Epidermal melanocyte (primary cell): ENCODE data around the gene DMKN.

Source experiments
- DNase-seq: peaks from one replicate; pipeline ENCODE4 v3.0.0; 2011; ENCODE audit warnings: low spot score; ENCODE audit not compliant: insufficient read length

Gene DMKN

DNA sequence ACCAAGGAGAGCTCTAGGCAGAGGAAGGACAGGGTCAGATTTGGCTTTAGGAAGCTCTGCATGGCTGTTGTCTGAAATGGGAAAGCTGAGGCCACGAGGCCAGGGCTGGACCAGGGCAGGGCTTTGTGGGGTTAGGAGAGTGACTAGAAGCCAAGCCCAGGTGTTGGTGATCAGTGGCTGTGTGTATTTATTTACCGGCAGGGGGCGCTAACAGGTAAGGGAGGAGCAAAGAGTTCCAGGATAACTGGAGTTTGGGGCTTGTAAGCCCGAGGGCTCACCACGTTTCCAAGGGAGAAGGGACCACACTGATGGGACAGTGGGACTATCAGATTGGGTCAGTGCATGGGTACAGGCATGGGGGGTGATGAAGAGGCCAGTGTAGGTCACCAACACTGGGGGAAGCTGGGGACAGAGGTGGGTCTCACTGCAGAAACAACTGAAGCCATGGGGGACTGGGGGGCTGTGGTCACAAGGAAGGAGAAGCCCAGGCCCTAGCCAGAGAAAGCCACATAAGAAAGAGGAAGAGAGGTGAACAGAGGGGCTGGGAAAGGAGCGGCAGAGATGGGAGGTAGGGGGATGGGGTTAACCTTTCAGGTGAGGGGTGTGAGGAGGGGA, 35.8 kb upstream of the DMKN start:
- DNase-seq: peak; percentile 57

DNA sequence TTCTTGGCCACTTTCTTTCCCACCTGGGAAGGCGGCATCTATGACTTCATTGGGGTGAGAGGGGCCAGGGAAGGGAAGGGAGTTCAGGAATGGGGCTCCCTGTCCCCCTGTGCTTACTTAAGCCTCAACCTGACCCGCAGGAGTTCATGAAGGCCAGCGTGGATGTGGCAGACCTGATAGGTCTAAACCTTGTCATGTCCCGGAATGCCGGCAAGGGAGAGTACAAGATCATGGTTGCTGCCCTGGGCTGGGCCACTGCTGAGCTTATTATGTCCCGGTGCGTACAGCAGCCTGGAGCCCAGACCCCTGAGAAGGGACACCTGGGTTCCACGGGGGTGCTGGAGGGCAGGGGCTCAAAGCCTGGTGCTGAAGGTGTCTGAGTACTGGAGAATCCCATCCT, 33.1 kb upstream of the DMKN start:
- DNase-seq: no peak

DNA sequence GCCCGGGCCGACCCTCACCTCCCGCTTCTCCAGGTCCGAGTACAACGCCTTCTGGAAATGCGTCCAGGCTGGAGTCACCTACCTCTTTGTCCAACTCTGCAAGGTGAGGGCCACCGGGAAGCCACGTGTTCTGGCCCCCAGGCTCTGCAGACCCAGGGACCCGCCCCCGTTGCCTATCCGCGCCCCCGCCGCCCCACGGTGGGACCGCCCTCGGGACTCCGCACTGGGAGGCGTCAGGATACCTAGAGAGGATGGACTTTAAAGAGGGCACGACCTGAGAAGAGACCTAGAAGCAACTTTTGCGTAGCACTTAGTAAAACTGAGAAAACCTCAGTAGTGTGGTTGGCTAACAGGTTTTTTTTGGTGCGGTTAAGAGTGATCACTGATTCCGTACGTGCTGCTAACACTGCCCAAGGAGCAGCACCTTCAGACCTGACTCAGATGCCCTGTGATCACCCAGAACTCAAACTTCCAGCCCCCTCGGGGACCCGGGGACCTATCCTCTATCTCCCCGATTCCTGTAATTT, 32.5 kb upstream of the DMKN start:
- no peak for DNase-seq

DNA sequence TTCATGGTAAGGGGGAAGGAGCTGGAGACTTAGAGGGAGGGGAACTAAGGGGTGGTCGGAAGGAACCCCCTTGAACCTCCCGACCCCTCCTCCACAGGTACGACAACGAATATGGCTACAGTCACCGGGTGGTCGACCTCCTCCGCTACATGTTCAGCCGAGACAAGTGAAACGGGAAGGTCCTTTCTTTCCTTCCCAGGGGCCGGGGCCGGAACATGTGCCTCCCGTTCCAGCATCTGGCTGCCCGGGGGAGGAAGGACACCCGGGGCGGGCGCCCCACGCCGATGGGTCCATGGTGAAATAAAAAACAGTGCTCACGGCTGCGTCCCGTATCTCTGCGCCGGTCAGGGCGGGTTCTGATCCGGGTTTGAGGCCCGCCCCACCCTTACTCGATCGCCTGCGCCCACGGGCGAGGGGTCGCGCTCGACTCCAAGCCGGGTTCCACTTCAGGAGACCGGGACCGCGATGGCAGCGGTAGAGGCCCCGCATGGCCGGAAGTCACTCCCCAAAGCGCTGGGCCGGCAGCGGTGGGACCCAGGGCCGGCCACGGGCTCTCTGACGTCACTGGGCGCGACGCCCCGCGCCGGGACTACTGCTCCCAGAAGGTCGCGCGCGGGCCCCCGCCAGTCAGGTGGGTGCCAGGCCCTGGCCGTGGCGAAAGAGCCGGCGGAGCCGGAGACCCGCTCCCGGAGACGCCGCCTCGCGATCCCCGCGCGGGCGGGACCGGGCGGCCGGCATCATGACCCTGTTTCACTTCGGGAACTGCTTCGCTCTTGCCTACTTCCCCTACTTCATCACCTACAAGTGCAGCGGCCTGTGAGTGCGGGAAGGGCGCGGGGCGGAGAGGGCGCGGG, 31.8 kb upstream of the DMKN start, which contains the start of gene TMEM147:
TSS of gene TMEM147 (plus strand) at position 626 of the 854 bp plus-strand sequence. CDS start at position 740, 114 bp downstream.
- DNase-seq: peak; percentile 99

DNA sequence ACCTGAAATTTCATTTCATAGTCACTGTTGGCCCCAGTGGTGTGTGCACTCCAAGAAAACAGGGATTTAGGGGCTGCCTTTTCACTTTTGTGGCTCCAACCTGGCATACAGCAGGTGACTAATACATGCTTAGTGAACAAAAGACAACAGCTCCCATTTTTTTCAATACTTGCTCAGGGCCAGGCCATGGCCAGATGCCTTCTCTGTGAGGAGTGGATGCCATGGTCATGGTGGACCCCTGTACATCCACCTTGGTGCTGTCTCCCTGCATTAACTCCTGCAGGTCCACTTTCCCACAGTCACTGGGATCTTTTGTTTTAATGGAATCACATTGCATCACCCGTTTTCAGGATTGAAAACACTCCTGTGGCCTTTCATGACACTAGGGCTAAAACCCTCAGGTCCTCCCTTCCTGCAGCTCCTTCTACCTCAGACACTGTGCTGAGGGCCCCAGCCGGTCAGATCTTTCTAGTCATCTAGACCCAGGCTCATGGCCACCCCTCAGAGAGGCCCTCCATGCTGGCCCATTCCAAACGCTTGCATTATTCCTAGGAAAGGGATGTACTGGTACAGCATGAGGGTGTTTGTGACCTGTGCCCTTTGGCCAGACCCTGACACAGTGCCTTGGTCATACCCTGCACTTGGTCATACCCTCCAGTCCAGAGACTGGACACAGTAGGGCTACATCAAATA, 30.8 kb upstream of the DMKN start:
- no peak for DNase-seq

DNA sequence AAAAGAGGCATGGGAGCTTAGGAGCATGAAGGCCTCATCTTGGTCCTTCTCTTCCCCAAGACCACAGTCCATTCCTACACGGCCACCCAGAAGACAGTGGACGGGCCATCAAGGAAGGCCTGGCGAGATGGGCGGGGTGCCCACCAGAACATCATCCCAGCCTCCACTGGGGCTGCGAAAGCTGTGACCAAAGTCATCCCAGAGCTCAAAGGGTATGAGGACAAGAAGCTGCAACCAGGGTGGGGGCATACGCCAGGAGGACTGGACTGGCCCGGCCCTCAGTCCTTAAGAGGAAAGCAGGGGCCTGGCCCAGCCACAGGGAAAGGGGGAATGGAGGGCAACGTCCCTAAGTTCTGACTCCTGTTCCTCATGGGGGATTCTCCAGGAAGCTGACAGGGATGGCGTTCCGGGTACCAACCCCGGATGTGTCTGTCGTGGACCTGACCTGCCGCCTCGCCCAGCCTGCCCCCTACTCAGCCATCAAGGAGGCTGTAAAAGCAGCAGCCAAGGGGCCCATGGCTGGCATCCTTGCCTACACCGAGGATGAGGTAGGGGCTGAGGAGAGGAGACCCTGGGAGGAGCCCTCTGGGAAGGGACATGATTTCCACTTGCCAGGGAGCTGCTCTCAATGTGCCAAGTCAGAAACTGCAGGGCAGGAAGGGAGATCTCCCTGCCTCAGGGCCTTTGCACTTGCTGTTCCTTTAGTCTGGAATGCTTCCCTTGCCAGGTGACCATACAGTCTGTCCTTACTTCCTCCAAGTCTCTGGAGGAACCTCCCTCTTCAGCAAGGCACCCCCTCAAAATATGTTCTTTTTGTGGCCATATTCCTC, 30.0 kb upstream of the DMKN start:
- no peak for DNase-seq

DNA sequence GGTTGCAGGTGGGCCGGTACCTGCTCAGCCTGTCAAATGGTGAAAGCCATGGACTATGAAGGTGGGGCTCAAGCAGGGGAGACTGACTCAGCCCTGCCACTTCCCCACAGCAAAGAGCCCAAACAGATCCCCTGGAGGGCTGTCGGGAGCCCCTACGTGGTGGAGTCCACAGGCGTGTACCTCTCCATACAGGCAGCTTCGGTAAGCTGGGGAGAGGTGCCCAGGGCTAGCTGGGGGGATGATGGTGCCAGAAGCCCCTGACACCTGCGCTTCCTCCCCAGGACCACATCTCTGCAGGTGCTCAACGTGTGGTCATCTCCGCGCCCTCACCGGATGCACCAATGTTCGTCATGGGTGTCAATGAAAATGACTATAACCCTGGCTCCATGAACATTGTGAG, 28.8 kb upstream of the DMKN start:
- DNase-seq: no peak

DNA sequence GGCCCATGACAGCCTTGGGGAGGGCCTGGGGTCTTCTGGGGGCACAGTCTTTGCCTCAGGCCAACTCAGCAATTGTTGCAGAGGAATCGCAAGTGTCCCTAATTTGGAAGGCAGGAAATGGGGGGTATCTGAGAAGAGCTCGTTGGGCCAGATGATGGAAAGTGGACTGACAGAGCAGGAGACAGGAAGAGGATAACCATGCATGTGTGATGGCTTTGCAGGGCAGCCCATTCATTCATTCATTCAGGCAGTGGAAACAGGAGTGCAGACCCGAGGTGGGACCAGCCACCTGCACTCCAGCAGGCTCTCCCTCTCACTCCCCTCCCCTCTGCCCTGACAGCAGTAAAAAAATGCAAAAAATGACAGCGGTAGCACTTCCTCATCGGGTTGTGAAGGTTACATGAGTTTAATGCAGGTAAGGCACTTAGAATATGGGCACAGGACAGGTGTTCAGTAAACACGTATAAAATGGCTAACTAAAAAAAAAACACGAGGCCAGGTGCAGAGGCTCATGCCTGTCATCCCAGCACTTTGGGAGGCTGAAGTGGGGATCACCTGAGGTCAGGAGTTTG, 27.0 kb upstream of the DMKN start:
- DNase-seq: no peak

DNA sequence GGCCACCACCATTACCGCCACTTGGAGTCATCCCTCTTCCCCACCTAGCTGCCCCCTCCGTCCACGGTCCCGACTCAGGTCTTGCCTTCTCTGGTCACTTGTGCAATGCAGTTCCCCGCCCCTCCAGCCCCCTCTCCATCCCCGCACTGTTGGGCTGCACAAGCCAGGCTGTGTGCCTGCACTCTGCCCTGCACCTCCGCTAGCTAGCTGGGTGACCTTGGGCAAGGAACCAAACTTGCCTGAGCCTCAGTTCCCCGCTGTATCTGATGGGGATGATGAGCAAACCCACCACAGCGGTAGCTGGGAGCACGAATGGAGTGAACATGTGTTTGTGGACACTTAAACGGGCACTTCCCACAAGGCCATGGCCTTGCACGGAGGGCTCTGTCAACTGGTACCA, 26.4 kb upstream of the DMKN start:
- DNase-seq: no peak

DNA sequence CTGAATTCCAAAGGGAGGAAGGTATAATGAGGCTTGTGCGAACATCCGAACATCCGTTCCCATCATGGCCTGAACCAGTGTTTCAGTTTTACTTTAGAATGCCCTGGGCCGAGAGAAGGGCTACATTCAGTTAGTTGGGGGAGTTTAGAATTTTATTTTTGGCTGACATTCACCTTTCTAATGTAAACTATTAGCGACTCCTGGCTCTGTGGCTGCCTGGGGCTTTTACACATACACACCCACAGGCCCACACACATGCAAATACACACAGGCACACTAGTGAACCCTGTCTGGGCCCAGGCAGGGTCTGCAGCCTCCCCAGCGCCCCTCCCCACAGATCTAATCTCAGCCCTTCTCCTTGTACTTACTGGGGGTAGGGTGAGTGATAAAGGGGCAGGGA, 25.9 kb upstream of the DMKN start:
- no peak for DNase-seq

DNA sequence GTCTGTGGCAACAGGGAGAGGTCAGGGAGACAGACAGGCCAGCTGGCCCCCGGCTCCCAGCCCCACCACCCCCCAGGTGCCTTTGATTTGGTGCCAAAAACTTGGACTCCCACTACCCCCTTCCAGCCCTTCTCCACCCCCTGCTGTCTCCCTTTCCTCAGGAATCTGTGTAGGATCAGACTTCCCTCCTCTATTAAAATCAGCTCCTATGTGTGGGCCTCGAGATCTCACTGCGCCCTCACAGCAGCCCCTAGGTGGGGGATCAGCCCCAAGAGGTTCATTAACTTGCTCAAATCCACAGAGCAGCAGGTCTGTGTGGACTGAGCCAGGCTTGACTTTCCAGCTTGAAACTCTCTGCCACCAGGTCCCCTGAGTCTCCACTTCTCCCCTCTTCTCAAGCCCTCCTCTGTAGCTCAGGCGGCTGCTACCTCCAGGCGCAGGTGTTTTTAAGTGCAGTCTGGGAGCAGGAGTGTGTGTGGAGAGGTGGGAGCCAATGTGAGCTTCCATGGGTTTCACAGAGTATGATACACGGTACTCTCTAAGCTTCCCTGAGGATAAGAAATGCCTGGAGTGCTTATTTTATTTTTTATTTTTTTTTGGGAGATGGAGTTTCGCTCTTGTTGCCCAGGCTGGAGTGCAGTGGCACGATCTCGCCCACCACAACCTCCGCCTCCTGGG, 21.5 kb upstream of the DMKN start:
- DNase-seq: no peak

DNA sequence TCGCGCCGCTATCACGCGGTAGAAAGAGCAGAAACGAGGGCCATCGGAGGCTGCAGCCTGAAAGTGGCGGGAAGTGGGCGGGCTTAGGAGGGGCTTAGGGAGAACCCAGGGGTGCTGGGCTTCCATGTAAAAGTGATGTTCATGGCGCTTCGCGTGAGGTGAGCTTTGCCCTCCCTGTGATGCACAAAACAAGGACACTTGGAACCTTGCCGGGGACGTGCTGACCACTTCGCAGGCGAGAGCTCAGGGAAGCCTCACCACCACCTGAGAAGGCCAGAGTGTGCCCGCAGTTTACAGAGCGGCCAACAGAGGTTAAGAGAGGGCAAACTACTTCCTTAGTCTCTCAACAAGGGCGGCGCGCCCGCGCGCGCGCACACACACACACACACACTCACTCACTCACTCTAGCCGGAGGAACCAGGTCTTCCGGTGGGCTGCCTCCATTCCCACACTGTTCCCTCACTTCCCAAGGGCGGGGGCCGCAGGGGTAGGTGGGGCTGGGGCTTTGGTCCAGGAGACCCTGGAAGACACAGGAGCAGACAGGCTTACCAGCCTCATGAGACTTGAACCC, 20.5 kb upstream of the DMKN start:
- DNase-seq: no peak

DNA sequence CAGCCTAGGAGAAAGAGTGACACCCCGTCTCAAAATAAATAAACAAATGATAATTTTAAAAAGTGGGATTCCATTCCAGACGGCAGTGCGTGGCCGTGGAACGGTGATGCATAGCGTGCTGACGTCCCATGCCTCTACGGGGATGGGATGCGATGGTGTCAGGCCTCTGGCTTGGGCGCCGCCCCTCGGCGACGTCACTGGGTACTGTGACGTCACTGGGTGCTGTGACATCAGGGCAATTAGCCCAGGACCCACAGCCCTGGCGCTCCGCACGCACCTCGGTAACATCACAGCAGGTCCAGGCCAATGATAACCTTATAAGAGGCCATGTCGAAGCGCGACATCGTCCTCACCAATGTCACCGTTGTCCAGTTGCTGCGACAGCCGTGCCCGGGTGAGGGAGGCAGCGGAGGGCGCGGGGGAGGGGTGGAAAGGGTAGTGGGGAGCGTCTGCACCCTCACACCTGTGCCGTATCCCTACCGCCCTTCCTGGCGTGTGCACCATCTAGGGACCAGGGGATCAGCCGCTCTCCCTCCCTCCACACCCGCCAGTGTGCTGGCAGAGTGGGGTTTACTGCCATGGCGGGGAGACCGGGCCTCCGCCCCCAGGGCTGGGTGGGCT, 19.9 kb upstream of the DMKN start, which contains the start of gene GAPDHS:
TSS of gene GAPDHS (plus strand) at position 256 of the 621 bp plus-strand sequence. CDS start at position 328, 72 bp downstream.
- DNase-seq: no peak

DNA sequence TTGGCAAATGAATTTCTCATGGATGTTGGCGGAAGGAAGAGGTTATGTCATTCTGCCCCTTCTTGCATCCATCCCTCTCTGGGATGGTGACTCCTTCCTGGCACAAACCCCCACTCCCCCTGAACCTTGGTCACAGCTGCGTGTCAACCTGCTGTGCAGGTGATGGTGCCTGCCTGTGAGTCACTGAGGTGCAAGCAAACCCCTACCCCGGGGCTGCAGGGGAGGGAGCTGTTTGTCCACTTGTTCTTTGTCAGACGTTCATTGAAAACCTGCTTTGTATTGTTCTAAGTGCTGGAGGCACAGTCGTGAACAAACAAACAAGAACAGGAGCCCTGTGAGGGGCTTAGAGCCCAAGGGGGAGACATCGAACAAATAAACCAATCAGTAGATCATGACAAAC, 17.8 kb upstream of the DMKN start:
- DNase-seq: no peak

DNA sequence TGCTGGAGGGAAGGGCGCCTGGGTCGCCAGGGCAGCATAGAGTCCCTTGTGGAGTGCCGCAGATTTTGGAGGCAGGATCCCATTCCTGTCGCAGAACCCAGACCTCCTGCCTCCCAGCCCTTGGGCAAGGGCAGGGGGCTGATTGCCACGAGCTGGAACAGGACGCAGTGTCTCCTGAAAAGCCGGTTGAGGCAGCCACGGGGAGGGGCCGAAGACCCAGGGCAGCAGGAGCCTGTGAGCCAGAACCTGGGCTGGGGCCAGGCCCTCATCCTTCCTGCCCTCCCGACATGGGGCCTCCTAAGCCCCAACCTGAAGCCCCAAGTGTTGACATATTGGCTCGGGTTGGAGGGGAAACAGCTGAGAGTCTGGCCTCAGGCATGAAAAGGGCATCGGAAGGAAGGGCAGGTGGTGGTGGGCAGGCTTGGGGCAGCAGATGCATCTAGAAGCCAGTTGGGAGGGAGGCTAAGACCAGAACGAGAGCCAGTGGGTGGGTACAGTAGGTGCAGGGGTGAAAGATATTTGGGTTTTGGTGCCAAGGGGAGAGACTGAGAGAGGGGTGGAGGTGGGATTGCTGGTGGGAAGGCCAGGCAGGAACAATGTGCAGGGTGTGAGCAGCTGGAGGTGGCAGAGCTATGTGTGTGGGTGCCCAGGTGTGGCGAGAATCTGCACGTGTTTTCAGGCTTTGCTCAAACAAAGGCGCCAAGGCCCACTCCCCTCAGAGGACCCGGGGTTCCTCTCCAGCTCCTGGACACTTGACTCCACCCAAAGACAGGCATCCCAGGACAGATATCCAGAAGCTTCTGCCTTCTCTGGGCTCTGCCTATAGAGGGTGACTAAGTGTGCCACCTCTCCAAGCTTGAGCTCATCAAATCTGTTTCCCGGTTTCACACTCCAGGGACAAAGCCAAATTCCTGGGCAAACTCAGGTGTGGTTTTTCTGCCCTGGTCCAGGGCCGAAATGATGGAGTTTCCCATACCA, 16.1 kb upstream of the DMKN start:
- DNase-seq: no peak

DNA sequence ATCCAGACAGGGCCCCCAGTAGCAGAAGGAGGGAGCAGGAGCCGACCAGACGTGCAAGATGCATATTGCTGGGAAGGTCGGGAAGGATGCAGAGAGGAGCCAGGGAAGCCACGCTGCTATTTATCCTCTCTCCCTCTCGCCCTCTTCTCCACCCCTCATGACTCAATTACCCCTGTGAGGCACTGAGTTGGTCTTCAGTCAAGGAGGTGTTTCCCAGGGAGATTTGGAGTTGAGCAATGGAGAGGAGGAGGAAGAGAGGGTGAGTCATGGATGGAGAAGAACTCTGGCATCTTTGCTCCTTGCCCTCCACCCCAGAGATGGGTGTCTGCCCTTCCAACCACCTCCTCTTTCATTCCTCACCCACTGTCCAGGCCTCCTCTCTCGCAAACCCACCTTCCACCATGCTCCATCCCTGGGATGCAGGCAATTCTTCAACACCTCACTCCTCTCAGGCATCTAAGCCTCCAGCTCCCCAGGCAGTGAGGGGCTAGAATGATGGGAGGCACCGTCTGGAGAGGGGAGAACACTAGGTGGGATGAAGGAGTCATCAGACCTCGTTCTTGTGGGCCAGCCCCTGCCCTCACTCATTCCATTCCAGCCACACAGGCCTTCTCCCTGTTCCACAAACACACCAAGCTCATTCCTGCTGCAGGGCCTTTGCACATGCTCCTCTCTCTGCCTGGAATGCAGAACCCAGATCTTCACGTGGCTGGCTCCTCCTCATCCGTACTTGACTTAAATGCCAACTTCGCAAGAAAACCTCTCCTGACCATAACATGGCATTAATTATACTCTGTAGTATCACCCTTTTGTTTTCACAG, 15.0 kb upstream of the DMKN start, which contains the start of gene SBSN:
TSS of gene SBSN (minus strand) at position 94 of the 821 bp plus-strand sequence. CDS start at position 64, 30 bp downstream.
- DNase-seq: no peak

DNA sequence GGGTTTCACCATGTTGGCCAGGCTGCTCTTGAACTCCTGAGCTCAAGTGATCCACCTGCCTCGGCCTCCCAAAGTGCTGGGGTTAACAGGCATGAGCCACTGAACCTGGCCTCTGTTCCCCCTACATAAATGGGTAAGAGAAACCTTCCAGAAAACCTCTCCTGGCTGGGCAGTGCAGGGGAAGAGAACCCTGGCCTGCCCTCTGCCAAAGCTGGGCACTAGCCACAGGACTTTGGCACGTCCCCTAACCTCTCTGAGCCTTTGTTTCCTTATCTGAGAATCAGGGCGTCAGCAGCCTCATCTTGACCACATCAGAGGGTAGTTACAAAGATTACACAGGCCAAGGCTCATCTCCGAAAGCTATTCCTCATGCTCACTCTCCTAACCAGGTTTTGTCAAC, 12.4 kb upstream of the DMKN start:
- DNase-seq: no peak
